Subcutaneous abdominal adipose tissue (tissue), 5 donors: ENCODE data around the gene COL4A2.

Experiments
- H3K27ac ChIP-seq: one replicate; pipeline ENCODE4 v1.7.0; 2013; ENCODE audit warnings: low read depth, mild to moderate bottlenecking, inconsistent platforms, low read length, moderate library complexity
- H3K27me3 ChIP-seq, 5 donors: one replicate each; pipeline ENCODE4 v1.7.0; 2013; ENCODE audit warnings: low read length in 5 of 5, inconsistent platforms in 1 of 5; ENCODE audit not compliant: control insufficient read depth in 5 of 5, insufficient read depth in 4 of 5
- H3K36me3 ChIP-seq, 5 donors: one replicate each; pipeline ENCODE4 v1.7.0; 2013; ENCODE audit warnings: low read length in 5 of 5; ENCODE audit not compliant: control insufficient read depth in 5 of 5, insufficient read depth in 5 of 5
- H3K4me1 ChIP-seq, 5 donors: one replicate each; pipeline ENCODE4 v1.7.0; 2013; ENCODE audit warnings: low read length in 5 of 5, mild to moderate bottlenecking in 3 of 5, moderate library complexity in 1 of 5; ENCODE audit not compliant: control insufficient read depth in 5 of 5, insufficient read depth in 5 of 5
- H3K4me3 ChIP-seq, 5 donors: one replicate each; pipeline ENCODE4 v1.7.0; 2013; ENCODE audit warnings: low read length in 5 of 5, low read depth in 1 of 5
- H3K9ac ChIP-seq, 5 donors: one replicate each; pipeline ENCODE4 v1.7.0; 2013; ENCODE audit warnings: low read length in 5 of 5, mild to moderate bottlenecking in 4 of 5, moderate library complexity in 3 of 5
- H3K9me3 ChIP-seq, 5 donors: one replicate each; pipeline ENCODE4 v1.7.0; 2013; ENCODE audit warnings: low read length in 5 of 5; ENCODE audit not compliant: control insufficient read depth in 5 of 5
- donor health status: healthy.
- donor health status: healthy.
- donor health status: healthy.
- donor health status: healthy.
- donor health status: healthy.

Gene COL4A2

GRCh38 chr13:110509971-110510786 lies 203.1 kb downstream of the COL4A2 start:
- H3K9me3 ChIP-seq = no peaks in the 10 kb centered on the region
- no peak overlapping the region for H3K27ac ChIP-seq
- H3K4me3 ChIP-seq = no peak overlapping the region
- H3K36me3 ChIP-seq = peaks cover 4 to 94% (median 92%) of the 10 kb centered on the region in 5 donors
- H3K4me1 ChIP-seq = peaks cover 16 to 48% (median 43%) of the 10 kb centered on the region in 5 donors
- H3K9ac ChIP-seq = no peak overlapping the region
- H3K27me3 ChIP-seq = no peaks in the 10 kb centered on the region

- Histone ChIP-seq H3K27ac (no peak overlapping the region), H3K36me3 (peaks cover 4 to 82% (median 77%) of the 10 kb centered on the region in 5 donors), H3K27me3 (no peaks in the 10 kb centered on the region), H3K4me1 (peaks cover 12 to 34% (median 30%) of the 10 kb centered on the region in 5 donors), H3K9me3 (no peaks in the 10 kb centered on the region), H3K4me3 (no peak overlapping the region), H3K9ac (no peak overlapping the region)
Measured at GRCh38 chr13:110511509-110512181, 204.6 kb downstream of the COL4A2 start.

- Histone ChIP-seq H3K4me1 (peaks cover 6 to 28% (median 23%) of the 10 kb centered on the region in 5 donors), H3K27ac (no peak overlapping the region), H3K9me3 (no peaks in the 10 kb centered on the region), H3K9ac (no peak overlapping the region), H3K27me3 (no peaks in the 10 kb centered on the region), H3K36me3 (peaks cover 4 to 76% (median 71%) of the 10 kb centered on the region in 5 donors), H3K4me3 (no peak overlapping the region)
Measured at GRCh38 chr13:110512198-110512740, 205.2 kb downstream of the COL4A2 start.

GRCh38 chr13:110516500-110516899 lies 209.4 kb downstream of the COL4A2 start:
- Histone ChIP-seq H3K4me1 (peaks cover 7 to 42% (median 35%) of the 10 kb centered on the region in 5 donors), H3K27ac (no peak overlapping the region), H3K36me3 (peaks cover 0 to 56% (median 46%) of the 10 kb centered on the region in 5 donors), H3K27me3 (no peaks in the 10 kb centered on the region), H3K9ac (no peak overlapping the region), H3K9me3 (no peaks in the 10 kb centered on the region), H3K4me3 (no peak overlapping the region)

- H3K4me3 ChIP-seq = no peak overlapping the region
- H3K27ac ChIP-seq = no peak overlapping the region
- H3K9ac ChIP-seq = no peak overlapping the region
- no peaks in the 10 kb centered on the region for H3K9me3 ChIP-seq
- H3K27me3 ChIP-seq = no peaks in the 10 kb centered on the region
- H3K36me3 ChIP-seq = peaks cover 0 to 45% (median 34%) of the 10 kb centered on the region in 5 donors
- H3K4me1 ChIP-seq = peaks cover 7 to 54% (median 42%) of the 10 kb centered on the region in 5 donors
Measured at GRCh38 chr13:110517505-110518225, 210.6 kb downstream of the COL4A2 start.

- Histone ChIP-seq H3K9ac (no peak overlapping the region), H3K36me3 (peaks cover 0 to 45% (median 32%) of the 10 kb centered on the region in 5 donors), H3K27ac (no peak overlapping the region), H3K4me1 (peaks cover 7 to 59% (median 42%) of the 10 kb centered on the region in 5 donors), H3K27me3 (no peaks in the 10 kb centered on the region), H3K9me3 (no peaks in the 10 kb centered on the region), H3K4me3 (no peak overlapping the region)
Measured at GRCh38 chr13:110518226-110518525, 211.1 kb downstream of the COL4A2 start.

GRCh38 chr13:110518571-110518970 lies 211.5 kb downstream of the COL4A2 start:
- Histone ChIP-seq H3K36me3 (peaks cover 0 to 46% (median 32%) of the 10 kb centered on the region in 5 donors), H3K9me3 (no peaks in the 10 kb centered on the region), H3K9ac (no peak overlapping the region), H3K4me3 (no peak overlapping the region), H3K4me1 (peaks cover 7 to 63% (median 42%) of the 10 kb centered on the region in 5 donors), H3K27ac (no peak overlapping the region), H3K27me3 (no peaks in the 10 kb centered on the region)

- Histone ChIP-seq H3K9me3 (no peaks in the 10 kb centered on the region), H3K27ac (no peak overlapping the region), H3K36me3 (peaks cover 0 to 44% (median 28%) of the 10 kb centered on the region in 5 donors), H3K9ac (no peak overlapping the region), H3K27me3 (no peaks in the 10 kb centered on the region), H3K4me3 (no peak overlapping the region), H3K4me1 (peaks cover 7 to 67% (median 47%) of the 10 kb centered on the region in 5 donors)
Measured at GRCh38 chr13:110519046-110519445, 212.0 kb downstream of the COL4A2 start.

GRCh38 chr13:110519506-110519905 lies 212.4 kb downstream of the COL4A2 start:
- Histone ChIP-seq H3K27ac (peak overlapping the region; percentile 78), H3K27me3 (no peaks in the 10 kb centered on the region), H3K9me3 (no peaks in the 10 kb centered on the region), H3K4me1 (peaks cover 10 to 72% (median 51%) of the 10 kb centered on the region in 5 donors), H3K36me3 (peaks cover 0 to 40% (median 25%) of the 10 kb centered on the region in 5 donors), H3K4me3 (no peak overlapping the region), H3K9ac (no peak overlapping the region)
